ENCODE results near the gene ATRNL1.

ATRNL1 gene

DNA sequence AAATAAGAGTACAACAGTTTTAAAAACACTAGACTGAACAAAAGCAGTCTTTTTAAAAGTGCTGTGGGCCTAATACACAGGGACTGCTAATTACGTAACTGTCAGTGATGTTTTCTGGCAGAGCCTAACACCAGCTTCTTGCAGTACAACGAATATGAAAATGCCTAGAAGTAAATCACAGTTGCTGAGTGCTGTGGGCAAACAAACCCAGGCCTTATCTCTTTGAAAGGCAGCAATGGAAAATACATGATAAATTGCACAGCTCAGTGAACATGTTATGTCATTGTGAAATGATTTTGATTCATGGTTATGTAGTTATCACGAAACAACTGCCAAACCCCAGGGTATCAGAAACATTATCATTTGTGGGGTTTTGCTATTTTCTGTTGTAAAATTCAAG lies 751.4 kb downstream of the ATRNL1 start:
- peak; percentile 45 for DNase-seq (ENCODE audit: low spot score)

- DNase-seq (ENCODE audit: low spot score), result no peak
Measured at GRCh38 chr10:115845921-115846320, 752.8 kb downstream of the ATRNL1 start.

DNA sequence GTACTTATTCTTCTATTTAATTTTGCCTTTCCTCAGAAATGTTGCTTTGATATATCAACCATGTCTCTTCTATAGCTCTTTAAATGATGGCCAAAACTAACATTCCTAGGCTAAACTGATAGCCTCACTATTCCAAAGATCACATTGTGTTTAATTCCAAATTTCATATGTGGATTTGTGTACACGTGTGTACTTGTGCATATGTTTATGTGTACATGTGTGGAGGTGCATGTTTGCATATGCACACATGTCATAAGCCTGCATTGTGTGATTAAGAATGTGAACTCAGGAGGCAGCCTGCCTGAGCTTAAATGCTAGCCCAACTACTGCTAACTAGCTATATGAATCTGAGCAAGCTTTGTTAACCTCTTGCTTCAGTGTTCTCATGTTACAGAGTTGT lies 753.4 kb downstream of the ATRNL1 start:
- DNase-seq (ENCODE audit: low spot score), result no peak

- DNase-seq (ENCODE audit: low spot score), result no peak
Measured at GRCh38 chr10:115849197-115849596, 756.0 kb downstream of the ATRNL1 start.

DNA sequence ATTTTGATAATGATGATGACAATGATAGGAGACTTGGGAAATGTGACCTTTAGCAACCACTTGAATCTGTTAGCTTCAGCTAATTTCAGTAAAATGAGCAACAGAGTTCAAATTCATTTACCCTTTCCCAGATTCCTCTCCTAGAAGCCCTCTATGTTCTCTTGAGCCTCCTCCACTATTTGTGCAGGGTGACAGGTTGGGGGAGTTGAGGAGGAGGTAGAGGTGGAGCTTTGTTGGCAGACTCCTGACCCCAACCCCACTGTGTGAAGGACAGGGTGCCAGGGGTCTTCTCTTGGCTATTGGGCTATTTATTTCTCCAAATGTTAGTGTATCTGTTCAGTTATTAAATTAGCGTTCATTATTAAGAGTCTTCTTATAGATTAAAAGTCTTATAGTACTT lies 757.5 kb downstream of the ATRNL1 start:
- DNase-seq (ENCODE audit: low spot score), result no peak

DNA sequence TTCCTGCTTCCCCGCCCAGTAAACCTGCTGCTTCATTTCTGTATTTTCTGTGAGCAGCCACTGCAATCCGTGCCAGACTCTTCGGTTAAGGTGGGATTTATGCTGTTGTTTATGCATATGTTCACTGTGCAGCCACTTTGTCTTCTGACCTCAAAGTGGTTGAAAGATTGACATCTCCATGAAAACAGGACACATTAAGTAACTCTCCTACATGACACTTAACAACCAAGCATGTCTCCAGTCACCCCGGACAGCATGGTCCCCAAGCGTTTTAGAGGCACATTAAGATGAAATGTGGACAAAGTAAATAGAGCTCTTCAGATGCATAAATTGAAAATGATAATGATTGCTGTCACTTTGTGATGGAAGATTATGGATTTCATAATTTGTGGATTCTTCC lies 758.5 kb downstream of the ATRNL1 start:
- peak; percentile 17 for DNase-seq (ENCODE audit: low spot score)

DNA sequence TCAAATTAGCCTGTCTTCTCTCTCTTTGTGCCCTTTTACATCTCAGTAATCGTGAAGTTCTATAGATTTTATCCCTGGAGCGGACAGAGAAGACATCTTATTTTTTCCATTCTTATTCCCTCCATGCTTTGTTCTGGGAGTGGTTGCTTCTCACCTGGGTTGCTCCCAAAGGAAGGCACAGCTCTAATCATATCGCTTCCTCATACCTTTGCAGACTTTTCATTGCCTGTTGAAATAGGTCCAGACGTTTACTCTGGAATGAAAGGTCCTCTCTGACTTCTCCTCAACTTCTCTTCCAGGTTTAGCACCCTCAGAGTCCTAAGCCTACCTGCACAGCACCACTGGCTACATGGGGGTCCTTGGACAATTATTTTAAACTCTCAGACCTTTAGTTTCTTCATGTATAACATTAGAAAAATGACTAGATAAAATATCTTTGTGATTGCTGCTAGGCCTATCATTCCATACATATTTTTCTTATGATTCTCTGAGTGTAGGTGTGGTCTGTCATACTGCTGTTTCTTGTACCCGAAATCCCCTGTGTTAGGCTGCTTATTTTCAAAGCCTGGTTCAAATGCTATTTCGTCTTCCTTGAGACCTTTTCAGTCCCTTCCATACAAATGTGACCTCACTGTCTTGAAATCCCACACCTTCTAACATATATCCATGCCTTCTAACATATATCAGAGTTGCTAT lies 761.7 kb downstream of the ATRNL1 start:
- DNase-seq (ENCODE audit: low spot score), result no peak

DNA sequence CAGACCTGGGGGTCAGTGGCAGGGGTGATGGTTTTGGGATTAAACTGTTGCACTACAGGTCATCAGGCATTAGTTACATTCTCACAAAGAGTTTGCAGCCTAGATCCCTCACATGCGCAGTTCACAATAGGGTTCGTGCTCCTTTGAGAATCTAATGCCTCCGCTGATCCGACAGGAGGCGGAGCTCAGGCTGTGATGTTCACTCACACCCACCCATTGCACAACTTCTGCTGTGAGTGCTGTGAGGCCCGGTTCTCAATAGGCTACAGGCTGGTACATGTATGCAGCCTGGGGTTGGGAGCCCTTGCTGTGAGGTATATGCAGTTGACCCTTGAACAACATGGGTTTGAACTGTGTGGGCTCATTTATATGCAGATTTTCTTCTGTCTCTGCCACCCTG lies 763.4 kb downstream of the ATRNL1 start:
- no peak for DNase-seq (ENCODE audit: low spot score)

GRCh38 chr10:115857856-115858255 lies 764.7 kb downstream of the ATRNL1 start:
- DNase-seq (ENCODE audit: low spot score), result no peak

GRCh38 chr10:115860182-115861107 lies 767.3 kb downstream of the ATRNL1 start:
- peak; percentile 71 for DNase-seq (ENCODE audit: low spot score)

DNA sequence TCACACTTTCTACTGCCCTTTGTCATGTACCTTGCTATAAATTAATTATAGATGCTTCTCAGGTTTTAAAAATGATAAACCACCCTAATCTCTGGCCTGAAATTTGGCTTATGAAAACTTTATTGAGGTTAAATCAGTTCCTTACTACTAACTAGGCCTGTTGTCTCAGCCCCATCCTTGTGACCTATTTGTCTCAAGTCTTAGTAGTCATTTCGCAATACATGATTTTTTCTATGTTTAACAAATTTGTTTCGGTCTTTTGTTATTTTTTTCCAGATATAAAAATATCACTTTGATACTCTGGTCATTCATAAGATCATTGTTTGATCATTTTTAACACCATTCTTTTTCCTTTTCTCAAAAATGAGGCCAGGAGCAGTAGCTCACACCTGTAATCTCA lies 768.3 kb downstream of the ATRNL1 start:
- no peak for DNase-seq (ENCODE audit: low spot score)

- DNase-seq (ENCODE audit: low spot score), result no peak
Measured at GRCh38 chr10:115861864-115862263, 768.7 kb downstream of the ATRNL1 start.

DNA sequence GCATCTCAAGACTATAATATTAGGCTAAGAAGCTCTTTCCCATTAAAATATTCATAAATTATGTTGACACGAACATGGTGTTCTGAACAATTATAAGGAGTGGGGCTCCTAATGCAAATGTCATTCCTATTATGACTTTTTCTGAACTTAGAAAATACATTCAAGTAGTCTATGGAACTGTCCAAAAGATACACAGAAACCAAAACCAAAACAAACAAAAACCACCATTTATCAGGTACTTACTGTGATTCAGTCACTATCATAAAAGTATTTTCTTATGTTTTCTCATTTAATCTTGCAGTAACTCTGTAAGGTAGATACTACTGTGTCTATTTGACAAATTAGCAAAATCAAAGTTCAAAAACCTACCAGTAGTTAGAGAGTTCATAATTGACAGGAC lies 773.0 kb downstream of the ATRNL1 start:
- DNase-seq (ENCODE audit: low spot score), result no peak

DNA sequence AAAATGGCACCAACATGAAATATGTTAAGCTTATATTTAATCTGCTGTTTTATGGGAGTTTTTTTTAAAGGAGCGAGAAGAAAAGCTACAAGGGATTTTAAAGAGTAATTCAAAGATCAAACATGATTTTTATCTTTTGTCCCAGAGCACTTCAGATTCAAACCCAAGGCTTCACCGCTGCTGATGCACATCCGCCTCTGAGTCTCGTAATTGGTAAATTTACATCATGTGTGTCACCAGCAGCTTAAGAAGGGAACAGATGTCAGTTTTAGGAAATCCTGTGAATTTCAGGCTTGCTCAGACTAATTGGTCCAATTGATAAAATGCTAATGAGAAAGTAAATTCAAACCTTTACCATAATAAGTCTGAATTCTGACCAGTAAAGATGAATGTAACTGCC lies 773.5 kb downstream of the ATRNL1 start:
- DNase-seq (ENCODE audit: low spot score), result no peak

DNA sequence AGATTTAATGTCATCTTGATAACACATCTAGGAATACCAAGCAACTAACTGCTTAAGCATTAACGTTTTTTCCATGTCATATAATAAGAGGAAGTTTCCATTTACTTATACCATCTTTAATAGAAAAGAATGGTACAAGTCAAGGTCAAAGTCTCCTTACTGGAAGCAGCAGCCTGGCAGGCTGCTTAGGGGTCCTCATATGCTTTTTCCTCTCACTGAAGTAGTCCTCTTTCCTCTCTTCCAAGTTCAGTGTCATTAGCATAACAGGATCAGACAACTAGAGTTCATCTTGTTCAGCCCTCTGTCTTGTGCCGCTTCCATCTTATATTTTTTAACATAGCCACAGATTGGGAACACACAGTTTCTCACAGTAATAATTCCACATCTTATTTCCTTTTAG lies 774.1 kb downstream of the ATRNL1 start:
- no peak for DNase-seq (ENCODE audit: low spot score)

DNA sequence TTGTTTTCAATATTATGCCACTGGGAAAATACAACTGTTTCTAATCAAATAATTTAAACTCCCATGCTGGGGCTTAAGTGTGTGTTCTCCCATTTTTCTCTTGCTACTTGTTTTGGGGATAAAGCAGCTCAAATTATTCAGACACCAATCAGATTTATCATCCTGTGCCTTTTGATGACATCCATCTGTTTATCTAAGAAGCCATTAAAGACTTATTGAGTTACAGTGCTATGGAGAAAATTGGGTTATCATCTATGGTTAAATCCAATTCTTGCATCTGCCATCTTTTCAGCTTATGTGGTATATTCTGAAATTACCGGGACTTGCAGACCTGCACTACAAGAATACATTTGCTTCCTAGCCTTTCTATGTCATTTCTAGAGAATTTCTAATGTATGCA lies 778.7 kb downstream of the ATRNL1 start:
- peak; percentile 86 for DNase-seq (ENCODE audit: low spot score)

DNA sequence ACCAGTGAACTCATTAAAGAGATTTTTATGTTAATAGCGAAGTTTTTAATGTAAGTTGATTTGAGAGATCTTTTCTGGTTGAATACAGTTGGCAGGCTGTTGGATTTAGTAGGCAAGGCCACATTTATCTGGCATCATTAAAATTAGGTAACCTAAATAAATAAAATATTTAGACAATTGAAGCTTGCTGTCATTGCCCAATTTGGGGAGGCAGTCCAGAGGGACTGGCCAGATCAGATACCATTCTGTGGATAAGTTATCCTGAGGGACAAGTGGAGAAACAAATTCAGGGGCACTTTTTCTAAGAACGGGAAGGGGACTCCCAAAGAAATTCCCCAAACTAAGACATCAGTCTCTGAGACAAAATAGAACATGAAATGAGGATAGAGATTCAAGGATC lies 782.0 kb downstream of the ATRNL1 start:
- no peak for DNase-seq (ENCODE audit: low spot score)

GRCh38 chr10:115879372-115880089 lies 786.4 kb downstream of the ATRNL1 start:
- no peak for DNase-seq (ENCODE audit: low spot score)

DNA sequence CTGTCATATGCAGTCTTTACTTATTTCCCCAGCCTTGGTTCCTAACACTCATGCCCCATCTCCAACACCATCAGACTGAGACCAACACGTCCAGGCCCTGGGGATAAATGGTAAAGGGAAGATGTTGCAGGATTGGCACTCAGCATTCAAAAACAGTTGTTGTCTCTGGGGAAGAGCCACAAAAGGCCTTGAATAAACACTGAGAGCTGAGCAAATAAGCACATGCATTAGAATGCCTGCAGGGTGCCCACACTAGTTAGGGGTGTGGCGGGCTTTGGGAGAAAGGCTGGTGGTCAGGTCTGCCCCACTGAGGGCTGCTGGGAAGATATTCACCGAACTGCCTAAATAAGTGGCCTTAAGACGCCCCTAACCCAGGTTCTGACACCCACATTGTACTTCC lies 788.9 kb downstream of the ATRNL1 start:
- DNase-seq (ENCODE audit: low spot score), result no peak

DNA sequence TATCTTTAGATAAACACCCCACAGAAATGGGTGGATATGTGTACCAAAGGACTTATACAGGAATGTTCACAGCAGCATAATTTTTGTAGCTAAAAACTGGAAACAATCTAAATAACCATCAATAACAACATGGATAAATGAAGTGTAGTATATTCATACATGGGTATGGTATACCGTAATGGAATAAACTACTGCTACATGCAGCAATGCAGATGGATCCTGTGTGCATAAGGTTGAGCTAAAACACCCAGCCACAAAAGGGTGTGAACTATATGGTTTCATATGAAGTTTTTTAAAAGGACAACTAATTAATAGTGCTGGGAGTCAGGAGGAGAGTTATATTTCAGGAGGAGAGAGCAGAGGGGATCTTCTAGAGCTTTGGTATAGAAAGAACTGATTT lies 790.2 kb downstream of the ATRNL1 start:
- no peak for DNase-seq (ENCODE audit: low spot score)

- DNase-seq (ENCODE audit: low spot score), result no peak
Measured at GRCh38 chr10:115884331-115884730, 791.2 kb downstream of the ATRNL1 start.

DNA sequence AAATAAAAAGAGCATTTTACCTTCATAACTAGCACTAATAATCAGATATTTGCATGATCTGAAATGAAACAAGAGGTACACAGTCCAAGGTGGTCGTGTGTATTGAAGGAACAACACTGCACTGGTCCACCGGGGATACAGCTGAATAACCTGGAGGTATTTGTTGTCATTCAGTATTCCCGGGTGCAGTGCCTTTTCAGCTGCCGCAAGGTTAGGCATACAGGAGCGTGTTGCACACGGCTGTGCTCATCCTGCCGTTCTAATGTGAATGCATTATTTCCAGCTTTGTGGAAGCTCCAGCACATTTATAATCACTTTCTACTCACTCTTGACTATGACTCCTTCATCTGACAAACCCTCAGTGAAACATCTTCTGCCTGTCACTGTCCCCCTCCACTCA lies 802.0 kb downstream of the ATRNL1 start:
- no peak for DNase-seq (ENCODE audit: low spot score)

Measured in SK-N-DZ (cell line).